HepG2 (cell line): ENCODE data around the gene USP15. TPM values are rescaled to one million over a fixed set of nuclear protein-coding genes. Genes with fewer than 3 reads are reported as not detected.
"Not testable (repeated sequence)": the region's sequence is repeated elsewhere in the genome, so short reads cannot be mapped to it uniquely, and the experiment has no call there.

Experiments used
- ATAC-seq: fragments of 200-7000 bp; cut with Tn5 transposase; 3 replicates; pipeline ENCODE4 v1.9.1; 2020; ENCODE audit warnings: mild to moderate bottlenecking, moderate library complexity
- BruUV-seq: library from RNA; stranded (reverse); fragments of 400-500 nt; replicated peaks from 2 replicates; lab custom pipeline; 2021; lab: Mats Ljungman, UMichigan
- CTCF ChIA-PET: fragments of 300-600 bp; formaldehyde crosslinking; extraction: SDS; loops from one replicate; lab custom pipeline; 2021; ENCODE audit warnings: low total read pairs, inconsistent platforms, low intra/inter-chr PET ratio; lab: Yijun Ruan, JAX
- POLR2A ChIA-PET: fragments of 350-600 bp; sonication (Branson Sonifier 250); formaldehyde crosslinking; loops from one replicate; lab custom pipeline; 2020; ENCODE audit warnings: antibody characterized with exemption, inconsistent platforms; lab: Yijun Ruan, JAX
- DNase-seq: peaks from one replicate; pipeline ENCODE4 v3.0.0-alpha.2; 2015; ENCODE audit warnings: low spot score
- FAIRE-seq: peaks from 3 replicates; lab custom pipeline; 2011; peaks lifted over from hg19 to GRCh38; lab: Jason Lieb, UNC
- H2AFZ ChIP-seq: one replicate; pipeline ENCODE4 v1.6.1; 2011; ENCODE audit warnings: low read length, inconsistent platforms
- H3K27ac ChIP-seq: fragments of 300-600 bp; 3 replicates; pipeline ENCODE4 v1.8.0; 2011; ENCODE audit warnings: mixed run types, mild to moderate bottlenecking, mixed read lengths, low read length, inconsistent platforms; ENCODE audit not compliant: insufficient read depth; ENCODE audit errors: extremely low read length
- H3K27me3 ChIP-seq, 2 experiments: fragments of 200-600 bp in 1 of 2; 2 replicates in 1 of 2; 3 replicates in 1 of 2; pipeline versions ENCODE4 v1.6.0 to v1.8.0; 2011; ENCODE audit warnings: low read length in 2 of 2, mild to moderate bottlenecking in 2 of 2, moderate library complexity in 2 of 2, inconsistent platforms in 1 of 2; ENCODE audit not compliant: insufficient read depth in 2 of 2, control insufficient read depth in 1 of 2
- H3K36me3 ChIP-seq, 2 experiments: fragments of 200-600 bp in 1 of 2; replicated peaks in 1 of 2; 2 replicates in 1 of 2; 3 replicates in 1 of 2; pipeline versions ENCODE4 v1.5.1 to v1.8.0; 2011; ENCODE audit warnings: low read length in 2 of 2, inconsistent platforms in 1 of 2; ENCODE audit not compliant: insufficient read depth in 2 of 2, control insufficient read depth in 1 of 2
- H3K4me1 ChIP-seq: 2 replicates; pipeline ENCODE4 v1.5.1; 2012; ENCODE audit warnings: low read length, inconsistent platforms; ENCODE audit not compliant: insufficient read depth
- H3K4me2 ChIP-seq: 2 replicates; pipeline ENCODE4 v1.6.0; 2011; ENCODE audit warnings: low read depth, low read length, inconsistent platforms
- H3K4me3 ChIP-seq, 3 experiments: fragments of 200-600 bp in 1 of 3; sonication (generic), shearing (Covaris generic) in 1 of 3; replicated peaks in 1 of 3; 2 replicates each; pipeline ENCODE4 v1.5.1; 2011 to 2016; ENCODE audit warnings: low read length in 3 of 3, inconsistent platforms in 2 of 3, low read depth in 2 of 3, mild to moderate bottlenecking in 2 of 3, control low read depth in 1 of 3, mixed read lengths in 1 of 3; ENCODE audit not compliant: insufficient read depth in 1 of 3
- H3K79me2 ChIP-seq: one replicate; pipeline ENCODE4 v1.6.1; 2011; ENCODE audit warnings: low read length, inconsistent platforms; ENCODE audit not compliant: insufficient read depth
- H3K9ac ChIP-seq: 2 replicates; pipeline ENCODE4 v1.6.0; 2011; ENCODE audit warnings: mild to moderate bottlenecking, low read depth, low read length, inconsistent platforms; ENCODE audit not compliant: insufficient read depth
- H3K9me3 ChIP-seq: 2 replicates; pipeline ENCODE4 v1.5.1; 2012; ENCODE audit warnings: mild to moderate bottlenecking, low read length
- H4K20me1 ChIP-seq: 2 replicates; pipeline ENCODE4 v1.6.0; 2011; ENCODE audit warnings: inconsistent platforms, mild to moderate bottlenecking, low read length, moderate library complexity; ENCODE audit not compliant: insufficient read depth
- AHR ChIP-seq: IDR thresholded peaks from 2 replicates; pipeline ENCODE4 v1.6.1; 2018; ENCODE audit warnings: missing genetic modification reagents, missing compliant biosample characterization
- EEA1 ChIP-seq: sonication (generic); formaldehyde crosslinking; IDR thresholded peaks from 2 replicates; pipeline ENCODE4 v1.5.1; 2020; ENCODE audit warnings: mild to moderate bottlenecking, missing genetic modification reagents, borderline replicate concordance
- EED ChIP-seq: sonication (generic); formaldehyde crosslinking; IDR thresholded peaks from 2 replicates; pipeline ENCODE4 v1.5.0; 2020; ENCODE audit warnings: mild to moderate bottlenecking, missing genetic modification reagents
- NFIC ChIP-seq: IDR thresholded peaks from 2 replicates; pipeline ENCODE4 v1.6.1; 2012; ENCODE audit warnings: mild to moderate bottlenecking, low read length, inconsistent platforms
- NFRKB ChIP-seq: fragments of 450-650 bp; IDR thresholded peaks from 2 replicates; pipeline ENCODE4 v1.6.1; 2017
- RFXANK ChIP-seq: IDR thresholded peaks from 2 replicates; pipeline ENCODE4 v1.6.1; 2016
- SRSF4 ChIP-seq: fragments of 200-400 bp; formaldehyde crosslinking; IDR thresholded peaks from one replicate; pipeline ENCODE4 v1.6.1; 2018; ENCODE audit warnings: mild to moderate bottlenecking, low read depth, low read length, moderate library complexity; ENCODE audit not compliant: poor library complexity, severe bottlenecking
- ZFP90 ChIP-seq: sonication (generic); formaldehyde crosslinking; IDR thresholded peaks from 2 replicates; pipeline ENCODE4 v1.8.0; 2022; ENCODE audit warnings: missing genetic modification reagents, mild to moderate bottlenecking, inconsistent platforms, borderline replicate concordance
- ZMYM2 ChIP-seq: sonication (generic); formaldehyde crosslinking; IDR thresholded peaks from 2 replicates; pipeline ENCODE4 v1.8.0; 2022; ENCODE audit warnings: mild to moderate bottlenecking, missing genetic modification reagents
- ZNF34 ChIP-seq: sonication (generic); formaldehyde crosslinking; IDR thresholded peaks from 2 replicates; pipeline ENCODE4 v1.4.0; 2020; ENCODE audit warnings: mild to moderate bottlenecking, missing genetic modification reagents, borderline replicate concordance
- ZNF484 ChIP-seq: sonication (generic); formaldehyde crosslinking; IDR thresholded peaks from 2 replicates; pipeline ENCODE4 v1.5.1; 2020; ENCODE audit warnings: mild to moderate bottlenecking, low read depth, missing genetic modification reagents, borderline replicate concordance
- WGBS: methylation state at CpG from one replicate; pipeline ENCODE4 v1.1.6; 2017; ENCODE audit warnings: low lambda C conversion rate; 5-methylcytosine and 5-hydroxymethylcytosine counted together
- in situ Hi-C: cut with HindIII; loops from 2 replicates; pipeline ENCODE4 v1.10.0; 2017; ENCODE audit warnings: low pct_unique_long_range_greater_than_20kb; ENCODE audit not compliant: extremely low pct_ligation_motif_present
- intact Hi-C: fragments of 100-400 bp; cut with micrococcal nuclease; formaldehyde crosslinking; loops from one replicate; pipeline ENCODE4 v1.10.0; 2022; ENCODE audit not compliant: unreplicated experiment
- polyA plus RNA-seq, 8 experiments: library from polyadenylated mRNA; depleted of rRNA in 3 of 8; stranded (reverse) in 7 of 8; unstranded in 1 of 8; fragments of >200 nt; fragmentation: Illumina TruSeq in 4 of 8; extraction: Trizol in 4 of 8; gene quantifications; 2 replicates each; pipeline versions ENCODE4 v1.2.1 to v1.2.3, GENCODE V29; 2011 to 2016; ENCODE audit warnings: low read depth in 4 of 8, missing spikeins in 1 of 8, mixed read lengths in 1 of 8; ENCODE audit not compliant: insufficient read depth in 1 of 8
- total RNA-seq, 5 experiments: library from RNA; depleted of rRNA; stranded (reverse); fragments of >200 nt; fragmentation: Illumina TruSeq; extraction: Trizol; gene quantifications; 2 replicates each; pipeline ENCODE4 v1.2.3, GENCODE V29; 2016; ENCODE audit warnings: low read depth in 1 of 5
- TF ChIP-seq, protein P1 (sequence below): sonication (generic); formaldehyde crosslinking; IDR thresholded peaks from 2 replicates; pipeline ENCODE4 v1.4.0; 2020; ENCODE audit warnings: missing genetic modification reagents
- TF ChIP-seq, protein P2 (sequence below): sonication (generic); formaldehyde crosslinking; conservative IDR thresholded peaks from 2 replicates; pipeline ENCODE4 v1.4.0; 2020; ENCODE audit warnings: mild to moderate bottlenecking, missing genetic modification reagents, moderate library complexity

The USP15 gene
- total and polyA plus RNA-seq, 2 of the 13 experiments (the other 11 are each of a cell fraction or from before 2014, with no cell fraction given): 17.3 to 51.7 TPM

DNA sequence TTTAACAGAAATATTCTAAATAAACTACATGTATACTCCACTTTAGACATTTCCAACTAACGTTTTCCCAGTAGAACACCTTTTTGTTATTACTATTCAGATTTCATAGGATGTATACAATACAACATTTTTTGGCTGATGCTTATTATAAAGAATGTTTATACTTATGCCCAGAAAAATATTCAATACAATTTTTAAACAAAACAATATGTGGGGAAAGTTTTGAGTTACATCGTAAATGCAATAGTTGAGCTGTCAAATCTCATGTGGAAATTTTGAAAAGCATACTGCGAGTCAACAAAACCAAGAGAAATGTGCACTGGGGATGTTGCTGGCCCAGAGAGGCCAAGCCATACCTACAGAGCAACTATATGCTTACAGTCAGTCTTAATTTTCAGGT lies 188.2 kb downstream of the USP15 start (continued):
- TF ChIP-seq EED (CRISPR knock-in tag) (no peak), ZNF34 (no peak), ZFP90 (CRISPR knock-in tag) (no peak), SRSF4 (no peak)

DNA sequence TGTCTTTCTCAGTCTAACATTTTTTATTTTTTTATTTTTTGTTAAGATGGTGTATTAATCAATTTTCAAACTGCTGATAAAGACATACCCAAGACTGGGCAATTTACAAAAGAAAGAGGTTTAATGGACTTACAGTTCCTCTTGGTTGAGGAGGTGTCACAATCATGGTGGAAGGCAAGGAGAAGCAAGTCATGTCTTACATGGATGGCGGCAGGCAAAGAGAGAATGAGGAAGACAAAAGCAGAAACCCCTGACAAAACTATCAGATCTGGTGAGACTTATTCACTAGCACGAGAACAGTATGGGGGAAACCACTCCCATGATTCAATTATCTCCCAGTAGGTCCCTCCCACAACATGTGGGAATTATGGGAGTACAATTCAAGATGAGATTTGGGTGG lies 195.2 kb downstream of the USP15 start:
- FAIRE-seq, BruUV-seq, POLR2A ChIA-PET: not testable (repeated sequence)

DNA sequence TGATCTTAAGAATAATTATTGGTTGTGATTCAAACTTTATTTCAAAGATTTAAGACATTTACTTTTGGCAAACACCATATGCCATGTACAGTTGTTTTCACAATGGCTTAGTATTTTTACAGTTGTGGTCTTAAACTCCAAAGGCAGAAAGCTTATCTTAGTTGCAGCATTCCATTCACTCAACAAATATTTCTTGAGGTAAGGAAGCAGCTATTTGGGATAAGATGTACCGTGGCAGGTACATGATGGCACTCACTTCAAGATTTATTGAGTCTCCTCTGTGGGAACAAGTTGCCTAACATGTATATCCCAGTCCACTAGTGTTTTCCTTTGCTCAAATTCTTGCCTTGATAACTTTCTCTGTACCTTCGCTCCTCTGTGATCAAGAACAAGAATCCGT lies 198.4 kb downstream of the USP15 start:
- Histone ChIP-seq H3K36me3 (no peaks in the 10 kb centered on the region), H3K79me2 (no peaks in the 10 kb centered on the region), H3K4me2 (no peak overlapping the region), H3K27me3 (no peaks in the 10 kb centered on the region), H3K9ac (no peak overlapping the region), H3K4me3 (no peak overlapping the region), H4K20me1 (no peaks in the 10 kb centered on the region), H3K27ac (no peak overlapping the region), H3K4me1 (no peaks in the 10 kb centered on the region), H3K9me3 (peaks cover 4% of the 10 kb centered on the region; the same call in 1 of the 2 replicates), H2AFZ (no peak overlapping the region)
- in situ Hi-C loops: no loop called here
- intact Hi-C loops: no loop called here
- ChIA-PET POLR2A (no interaction called here), CTCF (no interaction called here)
- no TSS peak for BruUV-seq
- FAIRE-seq (no peak), ATAC-seq (no peak), DNase-seq (no peak)
- WGBS: 11% methylated on average over 3 of the region's 3 CpGs
- TF ChIP-seq, protein P1, sequence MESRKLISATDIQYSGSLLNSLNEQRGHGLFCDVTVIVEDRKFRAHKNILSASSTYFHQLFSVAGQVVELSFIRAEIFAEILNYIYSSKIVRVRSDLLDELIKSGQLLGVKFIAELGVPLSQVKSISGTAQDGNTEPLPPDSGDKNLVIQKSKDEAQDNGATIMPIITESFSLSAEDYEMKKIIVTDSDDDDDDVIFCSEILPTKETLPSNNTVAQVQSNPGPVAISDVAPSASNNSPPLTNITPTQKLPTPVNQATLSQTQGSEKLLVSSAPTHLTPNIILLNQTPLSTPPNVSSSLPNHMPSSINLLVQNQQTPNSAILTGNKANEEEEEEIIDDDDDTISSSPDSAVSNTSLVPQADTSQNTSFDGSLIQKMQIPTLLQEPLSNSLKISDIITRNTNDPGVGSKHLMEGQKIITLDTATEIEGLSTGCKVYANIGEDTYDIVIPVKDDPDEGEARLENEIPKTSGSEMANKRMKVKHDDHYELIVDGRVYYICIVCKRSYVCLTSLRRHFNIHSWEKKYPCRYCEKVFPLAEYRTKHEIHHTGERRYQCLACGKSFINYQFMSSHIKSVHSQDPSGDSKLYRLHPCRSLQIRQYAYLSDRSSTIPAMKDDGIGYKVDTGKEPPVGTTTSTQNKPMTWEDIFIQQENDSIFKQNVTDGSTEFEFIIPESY (CRISPR knock-in tag): no peak
- TF ChIP-seq, protein P2, sequence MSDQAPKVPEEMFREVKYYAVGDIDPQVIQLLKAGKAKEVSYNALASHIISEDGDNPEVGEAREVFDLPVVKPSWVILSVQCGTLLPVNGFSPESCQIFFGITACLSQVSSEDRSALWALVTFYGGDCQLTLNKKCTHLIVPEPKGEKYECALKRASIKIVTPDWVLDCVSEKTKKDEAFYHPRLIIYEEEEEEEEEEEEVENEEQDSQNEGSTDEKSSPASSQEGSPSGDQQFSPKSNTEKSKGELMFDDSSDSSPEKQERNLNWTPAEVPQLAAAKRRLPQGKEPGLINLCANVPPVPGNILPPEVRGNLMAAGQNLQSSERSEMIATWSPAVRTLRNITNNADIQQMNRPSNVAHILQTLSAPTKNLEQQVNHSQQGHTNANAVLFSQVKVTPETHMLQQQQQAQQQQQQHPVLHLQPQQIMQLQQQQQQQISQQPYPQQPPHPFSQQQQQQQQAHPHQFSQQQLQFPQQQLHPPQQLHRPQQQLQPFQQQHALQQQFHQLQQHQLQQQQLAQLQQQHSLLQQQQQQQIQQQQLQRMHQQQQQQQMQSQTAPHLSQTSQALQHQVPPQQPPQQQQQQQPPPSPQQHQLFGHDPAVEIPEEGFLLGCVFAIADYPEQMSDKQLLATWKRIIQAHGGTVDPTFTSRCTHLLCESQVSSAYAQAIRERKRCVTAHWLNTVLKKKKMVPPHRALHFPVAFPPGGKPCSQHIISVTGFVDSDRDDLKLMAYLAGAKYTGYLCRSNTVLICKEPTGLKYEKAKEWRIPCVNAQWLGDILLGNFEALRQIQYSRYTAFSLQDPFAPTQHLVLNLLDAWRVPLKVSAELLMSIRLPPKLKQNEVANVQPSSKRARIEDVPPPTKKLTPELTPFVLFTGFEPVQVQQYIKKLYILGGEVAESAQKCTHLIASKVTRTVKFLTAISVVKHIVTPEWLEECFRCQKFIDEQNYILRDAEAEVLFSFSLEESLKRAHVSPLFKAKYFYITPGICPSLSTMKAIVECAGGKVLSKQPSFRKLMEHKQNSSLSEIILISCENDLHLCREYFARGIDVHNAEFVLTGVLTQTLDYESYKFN (CRISPR knock-in tag): no peak
- TF ChIP-seq RFXANK (CRISPR knock-in tag) (no peak), ZMYM2 (no peak), ZNF484 (CRISPR knock-in tag) (no peak), AHR (CRISPR knock-in tag) (no peak), NFIC (no peak), NFRKB (no peak), EEA1 (CRISPR knock-in tag) (no peak)

More for the DNA sequence above, 195.2 kb downstream of the USP15 start:
- in situ Hi-C loops, DNase-seq, H3K4me1 ChIP-seq, H4K20me1 ChIP-seq, H2AFZ ChIP-seq, H3K9ac ChIP-seq, CTCF ChIA-PET, H3K79me2 ChIP-seq, H3K4me2 ChIP-seq, intact Hi-C loops, H3K9me3 ChIP-seq, H3K27me3 ChIP-seq, H3K4me3 ChIP-seq, H3K27ac ChIP-seq, H3K36me3 ChIP-seq, ATAC-seq: not testable (repeated sequence)
- WGBS: 0% methylated on average over 2 of the region's 2 CpGs
